Activated gamma-delta T cell treated with Interleukin-2 at 50 U/mL for 16 hours (primary cell): ENCODE results near the gene STAT3.
"Not testable (repeated sequence)": the region's sequence is repeated elsewhere in the genome, so short reads cannot be mapped to it uniquely, and the experiment has no call there.

ENCODE experiments used
- DNase-seq: peaks from one replicate; pipeline ENCODE4 v3.0.0-alpha.2; 2020

The STAT3 gene

DNA sequence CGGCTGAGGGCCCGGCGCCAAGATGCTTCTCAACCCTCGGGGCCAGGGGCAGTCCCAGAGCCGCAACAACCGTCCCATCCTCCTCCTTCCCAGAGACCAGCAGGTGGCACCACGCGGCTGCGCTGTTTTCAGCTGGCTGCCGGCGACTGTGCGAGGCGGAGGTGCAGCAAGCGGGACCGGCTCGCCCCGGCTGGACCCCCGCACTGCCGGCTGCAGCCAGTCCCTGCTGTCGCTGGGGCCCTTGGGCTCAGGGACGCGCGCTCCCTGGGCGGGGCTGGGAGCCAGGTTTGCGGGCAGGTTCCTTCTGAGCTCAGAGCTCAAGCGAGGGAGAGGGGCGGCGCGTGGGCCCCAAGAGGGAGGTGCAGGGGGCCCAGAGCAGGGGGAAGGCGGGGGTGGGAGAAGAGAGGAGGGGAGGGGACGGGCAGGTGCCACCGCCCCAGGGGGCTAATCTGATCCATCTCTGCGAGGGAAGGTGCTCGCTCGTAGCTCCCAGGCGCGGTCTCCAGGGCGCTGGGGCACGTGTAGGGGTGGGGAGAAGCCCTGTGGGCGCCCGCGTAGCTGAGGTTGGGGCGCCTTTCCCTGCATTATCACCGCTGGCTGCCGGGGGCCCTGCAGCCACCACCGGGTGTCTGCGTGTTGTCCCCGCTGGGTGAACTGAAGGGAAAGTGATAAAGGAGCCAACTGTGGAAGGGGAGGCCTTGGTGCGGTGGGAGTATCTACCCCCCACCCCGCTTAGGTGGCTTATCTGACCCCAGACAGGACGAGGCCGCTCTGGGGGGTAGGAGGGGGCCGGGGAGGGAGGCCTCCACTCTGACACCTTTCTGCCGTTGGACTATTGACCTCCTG, 75.7 kb downstream of the STAT3 start:
- DNase-seq: peak; percentile 72

DNA sequence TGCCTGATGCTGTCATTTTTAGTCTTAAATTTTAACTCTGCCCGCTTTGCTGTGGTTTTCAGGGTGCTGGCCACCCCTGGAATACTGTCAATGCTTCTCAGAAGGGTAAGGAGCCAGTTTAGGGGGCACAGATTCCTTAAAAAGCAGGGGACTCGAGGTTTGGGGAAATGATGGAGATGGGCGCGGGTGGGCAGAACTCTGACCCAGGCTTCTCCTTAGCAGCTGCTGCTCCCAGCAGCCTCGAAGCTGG, 76.3 kb downstream of the STAT3 start:
- no peak for DNase-seq

DNA sequence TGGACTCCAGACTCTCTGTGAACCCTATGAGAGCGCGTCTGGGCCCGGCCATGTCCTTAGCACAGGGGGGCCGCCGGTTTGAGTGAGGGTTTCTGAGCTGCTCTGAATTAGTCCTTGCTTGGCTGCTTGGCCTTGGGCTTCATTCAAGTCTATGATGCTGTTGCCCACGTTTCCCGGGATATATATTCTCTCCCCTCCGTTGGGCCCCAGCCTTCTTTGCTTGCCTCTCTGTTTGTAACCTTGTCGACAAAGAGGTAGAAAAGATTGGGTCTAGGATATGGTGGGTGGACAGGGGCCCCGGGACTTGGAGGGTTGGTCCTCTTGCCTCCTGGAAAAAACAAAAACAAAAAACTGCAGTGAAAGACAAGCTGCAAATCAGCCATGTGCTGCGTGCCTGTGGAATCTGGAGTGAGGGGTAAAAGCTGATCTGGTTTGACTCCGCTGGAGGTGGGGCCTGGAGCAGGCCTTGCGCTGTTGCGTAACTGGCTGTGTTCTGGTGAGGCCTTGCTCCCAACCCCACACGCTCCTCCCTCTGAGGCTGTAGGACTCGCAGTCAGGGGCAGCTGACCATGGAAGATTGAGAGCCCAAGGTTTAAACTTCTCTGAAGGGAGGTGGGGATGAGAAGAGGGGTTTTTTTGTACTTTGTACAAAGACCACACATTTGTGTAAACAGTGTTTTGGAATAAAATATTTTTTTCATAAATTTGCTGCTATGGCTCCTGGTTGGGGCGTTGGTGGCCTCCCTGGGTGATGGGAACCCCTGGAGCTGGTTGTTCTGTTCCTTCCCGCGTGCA, 76.8 kb downstream of the STAT3 start:
- no peak for DNase-seq

DNA sequence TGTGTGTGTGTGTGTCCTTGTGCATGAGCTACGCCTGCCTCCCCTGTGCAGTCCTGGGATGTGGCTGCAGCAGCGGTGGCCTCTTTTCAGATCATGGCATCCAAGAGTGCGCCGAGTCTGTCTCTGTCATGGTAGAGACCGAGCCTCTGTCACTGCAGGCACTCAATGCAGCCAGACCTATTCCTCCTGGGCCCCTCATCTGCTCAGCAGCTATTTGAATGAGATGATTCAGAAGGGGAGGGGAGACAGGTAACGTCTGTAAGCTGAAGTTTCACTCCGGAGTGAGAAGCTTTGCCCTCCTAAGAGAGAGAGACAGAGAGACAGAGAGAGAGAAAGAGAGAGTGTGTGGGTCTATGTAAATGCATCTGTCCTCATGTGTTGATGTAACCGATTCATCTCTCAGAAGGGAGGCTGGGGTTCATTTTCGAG, 77.4 kb downstream of the STAT3 start:
- no peak for DNase-seq

DNA sequence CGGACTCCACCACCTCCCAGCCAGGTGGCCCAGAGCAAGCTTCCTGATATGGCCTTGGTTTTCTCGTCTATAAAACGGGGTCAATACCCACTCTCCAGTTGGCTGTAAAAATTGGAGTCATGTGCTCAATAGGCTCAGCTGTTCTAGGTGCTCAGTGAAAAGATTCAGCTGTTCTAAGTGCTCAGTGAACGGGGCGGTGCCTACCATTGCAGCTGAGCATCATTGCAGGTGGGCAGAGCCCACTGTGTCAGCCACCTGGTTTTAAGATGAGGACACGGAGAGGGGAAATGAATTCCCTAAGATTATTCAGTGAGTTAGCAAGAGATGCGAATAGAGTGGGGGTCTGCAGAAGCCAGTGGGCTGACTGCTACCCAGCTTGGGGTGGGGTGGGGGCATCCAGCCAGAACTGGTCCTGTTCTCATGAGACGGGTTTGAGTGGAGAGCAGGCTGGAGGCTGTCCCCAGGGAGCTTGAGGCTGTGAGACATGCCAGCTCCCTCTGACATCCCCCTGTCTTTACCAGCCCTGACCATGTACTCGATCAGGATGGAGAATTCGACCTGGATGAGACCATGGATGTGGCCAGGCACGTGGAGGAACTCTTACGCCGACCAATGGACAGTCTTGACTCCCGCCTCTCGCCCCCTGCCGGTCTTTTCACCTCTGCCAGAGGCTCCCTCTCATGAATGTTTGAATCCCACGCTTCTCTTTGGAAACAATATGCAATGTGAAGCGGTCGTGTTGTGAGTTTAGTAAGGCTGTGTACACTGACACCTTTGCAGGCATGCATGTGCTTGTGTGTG, 78.1 kb downstream of the STAT3 start:
- no peak for DNase-seq

DNA sequence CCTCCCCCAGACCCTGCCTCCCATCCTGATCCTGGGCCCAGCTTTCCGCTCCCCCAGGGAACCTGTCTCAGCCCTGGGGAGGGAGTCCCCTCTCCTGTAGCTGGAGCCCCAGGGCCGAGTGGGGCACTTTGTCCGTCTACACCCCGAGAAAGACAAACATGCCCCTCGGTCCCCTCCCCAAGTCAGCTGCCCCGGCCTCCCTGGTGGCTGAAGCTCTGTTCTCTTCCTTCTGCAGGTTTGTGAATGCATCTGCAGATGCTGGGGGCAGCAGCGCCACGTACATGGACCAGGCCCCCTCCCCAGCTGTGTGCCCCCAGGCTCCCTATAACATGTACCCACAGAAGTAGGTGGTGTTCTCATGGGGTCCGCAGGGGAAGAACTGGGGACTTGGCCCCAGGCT, 79.1 kb downstream of the STAT3 start:
- no peak for DNase-seq

DNA sequence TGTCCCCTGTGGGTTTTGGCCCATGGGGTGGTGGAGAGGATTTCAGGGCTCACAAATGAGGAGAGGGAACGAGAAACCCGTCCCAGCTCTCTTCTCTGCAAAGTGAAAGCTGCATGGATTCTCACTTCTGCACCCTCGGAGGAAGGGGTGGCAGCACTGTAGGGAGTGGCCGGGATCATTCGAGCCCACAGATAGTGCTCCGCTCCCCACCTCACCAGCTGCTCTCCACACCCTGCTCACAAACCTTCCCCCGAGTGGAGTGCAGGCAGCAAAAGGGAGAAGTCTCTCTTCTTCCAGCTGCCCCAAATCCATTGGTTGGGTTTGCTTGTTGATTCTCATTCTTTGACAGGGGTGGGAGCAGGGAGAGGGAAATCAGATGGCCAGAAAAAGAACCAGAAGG, 79.8 kb downstream of the STAT3 start:
- no peak for DNase-seq

DNA sequence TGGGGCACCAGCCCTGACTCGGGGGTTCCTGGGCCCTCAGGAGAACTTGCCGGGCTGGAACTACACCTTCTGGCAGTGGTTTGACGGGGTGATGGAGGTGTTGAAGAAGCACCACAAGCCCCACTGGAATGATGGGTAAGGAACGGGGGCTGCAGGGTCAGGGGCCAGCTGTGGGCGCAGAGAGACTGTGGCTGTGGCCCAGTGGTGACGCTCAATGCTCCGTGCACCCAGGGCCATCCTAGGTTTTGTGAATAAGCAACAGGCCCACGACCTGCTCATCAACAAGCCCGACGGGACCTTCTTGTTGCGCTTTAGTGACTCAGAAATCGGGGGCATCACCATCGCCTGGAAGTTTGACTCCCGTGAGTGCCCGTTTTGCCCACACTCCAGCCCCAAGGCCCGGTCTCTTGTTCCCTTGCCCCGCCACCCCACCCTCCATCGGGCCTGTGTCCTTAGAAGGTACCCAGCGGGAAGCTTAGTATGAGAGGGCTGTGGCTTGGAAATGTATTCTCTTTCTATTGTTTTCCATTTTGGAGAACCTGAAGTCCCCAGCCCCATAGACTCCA, 80.8 kb downstream of the STAT3 start:
- DNase-seq: no peak

DNA sequence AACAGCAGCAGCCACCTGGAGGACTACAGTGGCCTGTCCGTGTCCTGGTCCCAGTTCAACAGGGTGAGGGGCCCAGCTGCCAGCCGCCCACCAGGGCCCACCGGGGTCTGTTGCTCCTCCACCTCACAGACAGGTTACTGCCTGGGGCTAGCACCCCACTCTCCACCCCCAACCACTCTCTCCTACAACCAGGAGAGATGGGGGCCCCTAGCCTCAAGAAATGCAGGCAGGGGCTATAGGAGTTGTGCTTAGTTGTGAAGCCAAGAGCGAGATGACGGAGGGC, 81.9 kb downstream of the STAT3 start:
- no peak for DNase-seq

DNA sequence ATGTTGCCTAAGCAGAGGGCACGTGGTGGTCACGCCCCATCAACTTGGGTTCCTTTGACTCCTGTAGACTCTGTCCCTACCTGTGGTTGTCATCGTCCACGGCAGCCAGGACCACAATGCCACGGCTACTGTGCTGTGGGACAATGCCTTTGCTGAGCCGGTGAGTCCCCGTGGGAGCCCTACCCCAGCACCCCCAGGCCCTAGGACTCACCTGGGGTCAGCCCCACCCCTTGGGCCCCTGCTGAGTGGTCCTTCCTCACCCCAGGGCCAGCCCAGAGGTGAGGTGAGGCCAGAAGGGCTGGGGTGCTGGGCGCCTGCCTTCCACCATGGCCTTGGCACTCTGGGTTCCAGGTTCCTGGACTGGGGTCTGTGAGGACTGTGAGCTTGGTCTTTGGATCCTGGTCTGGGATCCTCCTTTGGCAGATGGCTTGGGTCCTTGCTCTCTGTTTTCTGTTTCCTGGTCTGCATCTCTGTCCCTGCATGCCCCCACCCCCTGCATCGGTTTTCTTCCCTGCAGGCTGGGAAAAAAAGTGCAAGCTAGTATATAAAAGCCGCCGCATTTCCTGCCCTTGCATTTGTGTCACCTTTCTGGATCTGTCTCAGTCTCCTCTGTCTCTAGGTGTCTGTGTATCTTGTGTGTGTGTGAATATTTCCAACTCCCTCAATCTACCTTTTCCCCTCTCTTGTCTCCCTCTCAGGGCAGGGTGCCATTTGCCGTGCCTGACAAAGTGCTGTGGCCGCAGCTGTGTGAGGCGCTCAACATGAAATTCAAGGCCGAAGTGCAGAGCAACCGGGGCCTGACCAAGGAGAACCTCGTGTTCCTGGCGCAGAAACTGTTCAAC, 82.5 kb downstream of the STAT3 start:
- DNase-seq: no peak

DNA sequence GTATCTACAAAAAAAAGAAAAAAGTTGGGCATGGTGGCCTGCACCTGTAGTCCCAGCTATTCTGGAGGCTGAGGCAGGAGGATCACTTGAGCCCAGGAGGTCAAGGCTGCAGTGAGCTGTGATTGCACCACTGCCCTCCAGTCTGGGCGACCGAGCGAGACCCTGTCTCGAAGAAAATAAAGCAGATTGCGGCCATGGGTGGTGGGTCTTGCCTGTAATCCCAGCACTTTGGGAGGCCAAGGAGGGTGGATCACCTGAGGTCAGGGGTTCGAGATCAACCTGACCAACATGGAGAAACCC, 83.3 kb downstream of the STAT3 start:
- DNase-seq: not testable (repeated sequence)

DNA sequence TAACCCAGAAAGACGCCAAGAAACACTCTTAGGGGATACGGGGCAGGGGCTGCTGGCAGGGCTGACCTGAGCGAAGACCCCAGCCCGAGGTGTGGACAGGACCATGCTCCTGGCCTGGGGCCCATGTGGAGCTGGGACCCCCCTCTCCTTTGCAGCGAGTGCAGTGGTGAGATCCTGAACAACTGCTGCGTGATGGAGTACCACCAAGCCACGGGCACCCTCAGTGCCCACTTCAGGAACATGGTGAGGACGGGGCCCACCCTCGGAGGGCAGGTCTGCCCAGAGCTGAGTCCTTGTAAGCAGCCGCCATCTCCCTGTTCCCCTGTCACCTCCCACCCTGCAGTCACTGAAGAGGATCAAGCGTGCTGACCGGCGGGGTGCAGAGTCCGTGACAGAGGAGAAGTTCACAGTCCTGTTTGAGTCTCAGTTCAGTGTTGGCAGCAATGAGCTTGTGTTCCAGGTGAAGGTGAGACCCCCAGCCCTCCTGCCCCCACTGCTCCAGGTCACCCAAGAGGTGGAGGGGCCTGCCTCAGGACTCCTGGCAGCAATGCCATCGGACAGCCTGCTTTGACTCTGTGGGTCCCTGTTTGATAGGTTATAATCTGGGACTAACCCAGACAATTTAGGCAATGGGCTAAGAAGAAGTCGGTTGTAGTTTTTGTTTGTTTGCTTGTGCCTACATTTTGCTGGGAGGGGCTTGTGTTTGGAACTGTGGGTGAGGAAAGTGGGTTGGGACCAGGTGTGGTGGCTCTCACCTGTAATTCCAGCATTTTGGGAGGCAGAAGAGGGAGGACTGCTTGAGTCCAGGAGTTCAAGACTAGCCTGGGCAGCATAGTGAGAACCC, 83.8 kb downstream of the STAT3 start:
- DNase-seq: no peak

DNA sequence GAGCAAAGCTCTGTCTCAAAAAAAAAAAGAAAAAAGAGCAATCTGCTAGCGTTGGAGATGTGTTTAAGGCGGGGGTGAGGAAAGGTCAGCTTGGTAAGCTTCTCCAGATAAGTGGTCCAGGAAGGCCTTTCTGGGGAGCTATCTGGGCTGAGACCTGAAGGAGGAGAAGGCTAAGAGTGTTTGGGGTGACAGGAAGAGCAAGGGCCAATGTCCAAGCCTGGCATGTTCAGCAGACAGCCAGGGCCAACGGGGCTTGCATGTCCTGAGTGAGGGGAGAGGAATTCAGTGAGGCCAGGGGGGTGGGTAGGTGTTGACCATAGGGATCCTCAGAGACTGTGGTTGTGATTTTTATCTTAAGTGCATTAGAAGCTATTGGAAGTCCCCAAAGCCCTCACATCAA, 84.5 kb downstream of the STAT3 start:
- no peak for DNase-seq

DNA sequence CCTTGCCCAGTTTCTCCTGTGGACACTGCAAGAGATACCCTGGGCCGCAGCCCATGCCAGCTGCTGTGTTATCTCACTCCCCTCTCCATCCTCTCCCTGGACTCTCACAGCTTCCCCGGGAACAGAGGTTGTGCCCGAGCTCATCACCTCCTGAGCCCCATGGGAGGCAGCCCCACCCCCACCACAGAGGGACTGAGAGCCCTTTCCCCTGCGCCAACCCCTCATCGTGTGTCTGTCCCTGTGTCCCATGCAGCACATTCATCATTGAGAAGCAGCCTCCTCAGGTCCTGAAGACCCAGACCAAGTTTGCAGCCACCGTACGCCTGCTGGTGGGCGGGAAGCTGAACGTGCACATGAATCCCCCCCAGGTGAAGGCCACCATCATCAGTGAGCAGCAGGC, 87.2 kb downstream of the STAT3 start:
- DNase-seq: no peak

DNA sequence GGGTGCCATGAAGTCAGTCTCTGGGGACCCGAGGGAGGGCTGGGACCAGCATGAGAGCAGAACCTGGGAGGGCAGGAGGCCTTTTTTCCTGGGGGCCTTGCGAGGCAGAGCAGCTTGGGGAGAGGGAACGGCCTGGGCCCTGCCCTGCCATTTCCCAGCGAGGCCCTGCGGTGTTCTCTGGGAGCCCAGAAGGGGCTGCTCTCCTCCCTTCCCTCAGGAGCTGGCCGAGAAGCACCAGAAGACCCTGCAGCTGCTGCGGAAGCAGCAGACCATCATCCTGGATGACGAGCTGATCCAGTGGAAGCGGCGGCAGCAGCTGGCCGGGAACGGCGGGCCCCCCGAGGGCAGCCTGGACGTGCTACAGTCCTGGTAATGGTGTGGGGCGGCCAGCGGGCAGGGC, 88.3 kb downstream of the STAT3 start:
- not testable (repeated sequence) for DNase-seq

DNA sequence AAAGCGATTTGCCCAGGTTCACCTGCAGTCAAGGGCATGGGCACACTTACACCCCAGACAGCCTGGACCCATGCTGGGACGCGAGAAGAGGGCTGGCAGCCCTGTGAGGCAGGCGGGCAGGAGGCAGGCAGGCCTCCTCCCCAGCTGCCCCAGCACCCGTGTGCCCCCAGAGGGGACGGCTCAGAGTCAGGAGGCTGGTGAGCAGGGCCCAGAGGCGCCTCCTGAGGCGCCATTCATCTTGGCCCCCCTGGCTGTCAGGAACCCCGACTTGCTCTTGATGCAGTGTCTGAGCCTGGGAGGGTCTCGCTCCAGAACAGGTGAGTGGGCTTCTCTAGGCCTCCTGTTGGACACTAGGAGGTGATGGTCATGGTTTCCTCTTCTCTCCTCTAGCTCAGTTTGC, 88.9 kb downstream of the STAT3 start:
- not testable (repeated sequence) for DNase-seq

DNA sequence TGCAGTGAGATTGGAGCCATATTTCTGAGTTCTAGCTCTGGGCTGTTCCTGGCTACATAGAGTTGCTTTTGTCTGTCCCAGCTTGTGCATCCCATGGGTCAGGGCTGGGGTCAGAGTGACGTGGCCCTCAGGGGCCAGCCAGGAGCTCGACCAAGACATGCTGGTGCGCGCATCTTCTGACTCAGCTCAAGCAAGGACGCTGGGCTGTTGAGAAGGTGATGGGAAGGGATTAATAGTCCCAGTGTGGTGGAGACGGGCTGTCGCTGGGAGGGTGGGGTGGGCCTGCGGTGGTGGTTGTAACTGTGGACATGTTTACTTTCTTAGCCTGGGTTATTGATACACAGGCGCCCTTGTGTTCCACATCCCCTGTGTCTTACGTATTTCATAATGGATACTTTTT, 90.5 kb downstream of the STAT3 start:
- DNase-seq: not testable (repeated sequence)

DNA sequence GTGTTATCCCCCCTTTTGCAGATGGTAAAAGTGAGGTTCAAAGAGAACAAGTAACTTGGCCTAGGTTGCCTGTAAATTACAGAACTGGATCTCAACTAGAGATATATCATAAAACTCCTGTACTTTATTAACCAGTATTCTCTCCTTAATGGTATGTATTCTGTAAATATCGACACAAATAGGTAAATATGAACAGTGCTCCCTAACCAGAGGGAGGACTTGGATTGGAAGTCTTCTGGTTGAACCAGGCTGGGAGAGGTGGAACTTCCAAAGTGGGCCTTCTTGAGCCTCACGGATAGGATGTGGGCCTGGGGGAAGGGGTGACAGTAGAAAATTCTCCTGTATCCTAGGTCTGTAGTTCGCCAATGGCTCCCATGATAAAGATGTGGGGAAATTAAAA, 92.2 kb downstream of the STAT3 start:
- no peak for DNase-seq

DNA sequence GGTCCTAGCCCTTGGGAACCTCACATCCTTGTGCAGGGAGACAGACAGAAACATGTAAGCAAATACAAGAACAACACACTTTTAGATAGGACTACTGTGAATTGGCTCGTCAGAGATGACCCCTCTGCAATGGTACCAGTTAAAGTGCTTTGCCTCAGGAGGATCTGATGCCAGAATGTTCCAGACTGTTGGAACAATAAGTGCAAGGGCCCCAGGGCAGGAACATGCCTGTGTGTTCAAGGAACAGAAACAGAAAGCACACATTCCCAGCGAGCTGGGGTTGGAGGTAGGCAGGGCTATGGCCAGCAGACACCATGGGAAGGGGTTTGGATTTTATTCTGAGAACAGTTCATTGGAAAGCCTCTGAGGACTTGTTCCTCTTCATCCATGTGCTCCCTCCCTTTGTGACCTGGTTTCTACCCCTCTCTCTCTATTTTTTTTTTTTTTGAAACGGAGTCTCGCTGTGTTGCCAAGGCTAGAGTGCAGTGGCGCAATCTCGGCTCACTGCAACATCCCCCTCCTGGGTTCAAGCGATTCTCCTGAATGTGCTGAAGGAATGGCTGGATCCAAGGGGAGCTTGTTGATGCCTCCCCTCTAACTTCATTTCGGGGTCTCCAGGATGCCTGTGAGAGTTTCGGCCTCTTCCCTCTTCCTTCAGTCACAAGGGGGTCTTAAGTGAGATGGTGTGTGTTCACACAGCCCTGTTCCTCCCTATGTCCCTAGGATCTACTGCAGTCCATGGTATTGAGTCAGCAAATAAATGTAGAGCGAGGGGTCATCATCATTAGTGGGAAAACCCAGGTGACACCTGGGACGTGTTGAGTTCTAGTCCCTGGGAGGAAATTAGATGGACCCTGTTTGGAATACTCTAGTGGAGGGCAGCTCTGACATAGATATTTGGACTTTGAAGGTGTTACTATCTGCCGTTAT, 93.5 kb downstream of the STAT3 start:
- DNase-seq: no peak

DNA sequence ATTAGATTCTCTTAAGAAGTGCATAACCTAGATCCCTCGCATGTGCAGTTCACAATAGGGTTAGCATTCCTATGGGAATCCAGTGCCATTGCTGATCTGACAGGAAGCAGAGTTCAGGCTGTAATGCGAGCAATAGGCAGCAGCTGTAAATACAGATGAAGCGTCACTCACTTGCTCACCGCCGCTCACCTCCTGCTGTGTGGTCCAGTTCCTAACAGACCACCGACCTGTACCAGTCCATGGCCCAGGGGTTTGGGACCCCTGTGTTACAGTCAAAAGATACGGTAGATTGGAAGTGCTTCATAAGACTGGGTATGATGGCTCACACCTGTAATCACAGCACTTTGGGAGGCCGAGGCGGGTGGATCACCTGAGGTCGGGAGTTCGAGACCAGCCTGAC, 97.1 kb downstream of the STAT3 start:
- DNase-seq: no peak

DNA sequence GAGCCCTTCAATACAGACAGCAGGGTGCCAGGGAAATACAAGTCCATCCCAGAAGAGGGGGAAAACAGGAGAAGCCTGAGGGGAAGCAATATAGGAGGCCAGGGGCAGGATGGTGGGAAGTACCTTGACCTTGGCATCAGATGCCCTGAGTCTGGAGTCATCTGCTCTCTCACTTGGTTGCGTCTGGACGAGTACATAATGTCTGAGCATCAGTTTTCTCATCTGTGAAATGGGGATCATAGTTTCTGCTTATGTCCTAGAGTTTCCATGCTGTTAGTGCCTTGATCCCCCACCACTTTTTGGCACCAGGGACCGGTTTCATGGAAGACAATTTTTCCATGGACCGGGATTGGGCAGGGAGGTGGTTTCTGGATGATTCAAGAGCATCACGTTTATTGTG, 97.7 kb downstream of the STAT3 start:
- no peak for DNase-seq
